HepG2 (cell line): ENCODE data around the gene TC2N.

ENCODE experiments used
- ATF3 ChIP-seq: sonication (generic); formaldehyde crosslinking; IDR thresholded peaks from 2 replicates; pipeline ENCODE4 v1.4.0; 2020; ENCODE audit warnings: missing genetic modification reagents
- CBX1 ChIP-seq: IDR thresholded peaks from one replicate; pipeline ENCODE4 v1.6.1; 2016; ENCODE audit warnings: antibody characterized with exemption, low read depth
- HIVEP1 ChIP-seq: sonication (generic); formaldehyde crosslinking; IDR thresholded peaks from 2 replicates; pipeline ENCODE4 v1.4.0; 2020; ENCODE audit warnings: mild to moderate bottlenecking, missing genetic modification reagents
- RFXAP ChIP-seq: sonication (generic); formaldehyde crosslinking; IDR thresholded peaks from 2 replicates; pipeline ENCODE4 v1.4.0; 2020; ENCODE audit warnings: missing genetic modification reagents, borderline replicate concordance
- SMAD3 ChIP-seq: sonication (generic); formaldehyde crosslinking; IDR thresholded peaks from 2 replicates; pipeline ENCODE4 v1.4.0; 2020; ENCODE audit warnings: missing genetic modification reagents
- ZNF281 ChIP-seq: sonication (generic); formaldehyde crosslinking; IDR thresholded peaks from 2 replicates; pipeline ENCODE4 v1.4.0; 2020; ENCODE audit warnings: missing genetic modification reagents, borderline replicate concordance
- ZNF556 ChIP-seq: sonication (generic); formaldehyde crosslinking; IDR thresholded peaks from 2 replicates; pipeline ENCODE4 v1.4.0; 2020; ENCODE audit warnings: mild to moderate bottlenecking, missing genetic modification reagents, borderline replicate concordance

- TF ChIP-seq ATF3 (no peak), CBX1 (no peak), ZNF281 (no peak), ZNF556 (CRISPR knock-in tag) (no peak), RFXAP (CRISPR knock-in tag) (no peak), SMAD3 (no peak), HIVEP1 (CRISPR knock-in tag) (no peak)
These were observed 23.3 kb downstream of the TC2N start for GRCh38 chr14:91844029-91844428.
